NCI-H2107 (cell line): ENCODE measurements around the gene TRPC6.

Experiments
- DNase-seq: peaks from one replicate; lab custom pipeline; 2025; lab: John Stamatoyannopoulos, UW

TRPC6 gene

GRCh38 chr11:101583251-101584128 is at the start of gene TRPC6:
Gene TRPC6, minus strand, starts transcription at chr11:101584007. Its CDS starts 504 bp downstream, at chr11:101583503.
- DNase-seq: no peak

GRCh38 chr11:101620026-101620425 is 36.2 kb upstream of the TRPC6 start:
- no peak for DNase-seq

- DNase-seq: no peak
Measured at GRCh38 chr11:101618709-101619108, 34.9 kb upstream of the TRPC6 start.

GRCh38 chr11:101617735-101618332 is 34.0 kb upstream of the TRPC6 start:
- no peak for DNase-seq

GRCh38 chr11:101612481-101612880 is 28.7 kb upstream of the TRPC6 start:
- no peak for DNase-seq

GRCh38 chr11:101600924-101601323 is 17.1 kb upstream of the TRPC6 start:
- no peak for DNase-seq

GRCh38 chr11:101586965-101587364 is 3.2 kb upstream of the TRPC6 start:
- no peak for DNase-seq

GRCh38 chr11:101584655-101585054 is 848 bp upstream of the TRPC6 start:
- DNase-seq: no peak

GRCh38 chr11:101584129-101584515 is 315 bp upstream of the TRPC6 start:
- DNase-seq: no peak

GRCh38 chr11:101582989-101583250 is 887 bp downstream of the TRPC6 start:
- DNase-seq: no peak

GRCh38 chr11:101582236-101582988 is 1.4 kb downstream of the TRPC6 start:
- DNase-seq: no peak

- DNase-seq: no peak
Measured at GRCh38 chr11:101577461-101577860, 6.3 kb downstream of the TRPC6 start.

- DNase-seq: no peak
Measured at GRCh38 chr11:101576456-101576855, 7.4 kb downstream of the TRPC6 start.

GRCh38 chr11:101574886-101575285 is 8.9 kb downstream of the TRPC6 start:
- no peak for DNase-seq

- no peak for DNase-seq
Measured at GRCh38 chr11:101567071-101567470, 16.7 kb downstream of the TRPC6 start.

GRCh38 chr11:101566626-101567025 is 17.2 kb downstream of the TRPC6 start:
- no peak for DNase-seq

GRCh38 chr11:101563166-101563565 is 20.6 kb downstream of the TRPC6 start:
- DNase-seq: no peak

- no peak for DNase-seq
Measured at GRCh38 chr11:101555366-101555765, 28.4 kb downstream of the TRPC6 start.

- DNase-seq: no peak
Measured at GRCh38 chr11:101553891-101554292, 29.9 kb downstream of the TRPC6 start.

- no peak for DNase-seq
Measured at GRCh38 chr11:101552888-101553287, 30.9 kb downstream of the TRPC6 start.

- no peak for DNase-seq
Measured at GRCh38 chr11:101528541-101528940, 55.3 kb downstream of the TRPC6 start.

GRCh38 chr11:101523634-101524260 is 60.1 kb downstream of the TRPC6 start:
- no peak for DNase-seq

- no peak for DNase-seq
Measured at GRCh38 chr11:101523193-101523592, 60.6 kb downstream of the TRPC6 start.
